GM19395 (cell line): ENCODE measurements around the gene SBNO2.
"Not testable (repeated sequence)": the region's sequence is repeated elsewhere in the genome, so short reads cannot be mapped to it uniquely, and the experiment has no call there.

Source experiments
- ATAC-seq: cut with Tn5 transposase; IDR thresholded peaks from one replicate; pipeline ENCODE4 v1.9.1; 2021; ENCODE audit warnings: mild to moderate bottlenecking, moderate library complexity; ENCODE audit not compliant: unreplicated experiment

The SBNO2 gene

GRCh38 chr19:1122021-1122971 is 51.8 kb downstream of the SBNO2 start:
- no peak for ATAC-seq

- no peak for ATAC-seq
Observed at GRCh38 chr19:1121395-1121794, 52.7 kb downstream of the SBNO2 start.

- no peak for ATAC-seq
Observed at GRCh38 chr19:1119475-1120217, 54.4 kb downstream of the SBNO2 start.

GRCh38 chr19:1118999-1119398 is 55.1 kb downstream of the SBNO2 start:
- ATAC-seq: no peak

- ATAC-seq: no peak
Observed at GRCh38 chr19:1117654-1118053, 56.4 kb downstream of the SBNO2 start.

GRCh38 chr19:1116726-1117581 is 57.1 kb downstream of the SBNO2 start:
- ATAC-seq: no peak

- ATAC-seq: no peak
Observed at GRCh38 chr19:1115646-1116420, 58.2 kb downstream of the SBNO2 start.

GRCh38 chr19:1114728-1115127 is 59.3 kb downstream of the SBNO2 start:
- ATAC-seq: not testable (repeated sequence)

GRCh38 chr19:1113986-1114483 is 60.0 kb downstream of the SBNO2 start:
- ATAC-seq: no peak

GRCh38 chr19:1113030-1113985 is 60.8 kb downstream of the SBNO2 start:
- peak; percentile 58 for ATAC-seq

GRCh38 chr19:1112268-1113029 is 61.6 kb downstream of the SBNO2 start:
- no peak for ATAC-seq

GRCh38 chr19:1111641-1112267 is 62.3 kb downstream of the SBNO2 start:
- ATAC-seq: no peak

GRCh38 chr19:1110809-1111640 is 63.0 kb downstream of the SBNO2 start:
- ATAC-seq: no peak

GRCh38 chr19:1109697-1110671 is 64.1 kb downstream of the SBNO2 start:
- ATAC-seq: no peak

- no peak for ATAC-seq
Observed at GRCh38 chr19:1109032-1109551, 65.0 kb downstream of the SBNO2 start.
